Activated naive CD8-positive, alpha-beta T cell treated with anti-CD3 and anti-CD28 coated beads, Interleukin-2, amount 50 U/mL, for 16 hours (primary cell): ENCODE data around the gene MRPL36.
"Not testable (repeated sequence)": the region's sequence is repeated elsewhere in the genome, so short reads cannot be mapped to it uniquely, and the experiment has no call there.

ENCODE experiments used
- DNase-seq: peaks from one replicate; pipeline ENCODE4 v3.0.0-alpha.2; 2020; ENCODE audit warnings: low read depth, low spot score

Gene MRPL36

GRCh38 chr5:1832511-1833250 lies 33.0 kb upstream of the MRPL36 start:
- DNase-seq: no peak

- DNase-seq: no peak
These were observed 32.2 kb upstream of the MRPL36 start for GRCh38 chr5:1831677-1832313.

GRCh38 chr5:1831257-1831656 lies 31.6 kb upstream of the MRPL36 start:
- no peak for DNase-seq

- DNase-seq: no peak
These were observed 31.1 kb upstream of the MRPL36 start for GRCh38 chr5:1830571-1831228.

- no peak for DNase-seq
These were observed 28.3 kb upstream of the MRPL36 start for GRCh38 chr5:1827886-1828397.

- DNase-seq: no peak
These were observed 27.6 kb upstream of the MRPL36 start for GRCh38 chr5:1827025-1827885.

GRCh38 chr5:1826235-1826980 lies 26.8 kb upstream of the MRPL36 start:
- no peak for DNase-seq

- no peak for DNase-seq
These were observed 25.5 kb upstream of the MRPL36 start for GRCh38 chr5:1824903-1825841.

GRCh38 chr5:1824109-1824821 lies 24.6 kb upstream of the MRPL36 start:
- no peak for DNase-seq

GRCh38 chr5:1823381-1824034 lies 23.9 kb upstream of the MRPL36 start:
- DNase-seq: no peak

- DNase-seq: no peak
These were observed 22.2 kb upstream of the MRPL36 start for GRCh38 chr5:1821862-1822261.

- no peak for DNase-seq
These were observed 21.3 kb upstream of the MRPL36 start for GRCh38 chr5:1820926-1821325.

- no peak for DNase-seq
These were observed 20.7 kb upstream of the MRPL36 start for GRCh38 chr5:1820381-1820780.

- DNase-seq: no peak
These were observed 19.8 kb upstream of the MRPL36 start for GRCh38 chr5:1819458-1819857.

GRCh38 chr5:1818784-1819183 lies 19.1 kb upstream of the MRPL36 start:
- no peak for DNase-seq

GRCh38 chr5:1817261-1818043 lies 17.8 kb upstream of the MRPL36 start:
- DNase-seq: no peak

- DNase-seq: not testable (repeated sequence)
These were observed 17.0 kb upstream of the MRPL36 start for GRCh38 chr5:1816495-1817089.
